Ureter (tissue), 1 donor: Measurements from ENCODE around the gene GIPC2. TPM values are rescaled to one million over a fixed set of nuclear protein-coding genes. Genes with fewer than 3 reads are reported as not detected.
"Not testable (repeated sequence)": the region's sequence is repeated elsewhere in the genome, so short reads cannot be mapped to it uniquely, and the experiment has no call there.

Experiments
- DNase-seq: peaks from one replicate; pipeline ENCODE4 v3.0.0-alpha.2; 2020; ENCODE audit warnings: low spot score
- total RNA-seq: library from RNA; stranded (reverse); gene quantifications from one replicate; pipeline ENCODE4 v1.2.4, GENCODE V29; 2023
- donor health status: DM: yes; HTN: yes; CAD: no.

GIPC2 gene
- total RNA-seq, 1 donor from 2014 or later: 3.1 TPM

DNA sequence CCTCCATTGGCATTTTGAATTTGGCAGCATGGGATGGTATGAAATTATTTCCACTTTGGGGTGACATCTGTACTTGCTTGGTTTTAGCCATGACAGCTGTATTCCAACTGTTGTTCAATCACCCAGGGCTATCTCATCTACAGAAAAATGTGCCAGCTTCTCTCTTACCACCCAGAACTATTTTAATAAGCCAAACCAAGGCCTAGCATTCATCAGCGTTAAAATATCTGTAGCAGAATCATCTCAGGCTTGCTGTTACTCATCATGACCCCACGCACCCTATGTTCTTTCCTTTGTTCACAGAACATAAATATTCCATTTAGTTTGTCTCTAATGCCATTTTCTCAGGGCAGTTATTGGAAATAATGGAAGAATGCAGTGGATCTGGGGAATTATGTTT is 49.8 kb downstream of the GIPC2 start:
- DNase-seq: no peak

DNA sequence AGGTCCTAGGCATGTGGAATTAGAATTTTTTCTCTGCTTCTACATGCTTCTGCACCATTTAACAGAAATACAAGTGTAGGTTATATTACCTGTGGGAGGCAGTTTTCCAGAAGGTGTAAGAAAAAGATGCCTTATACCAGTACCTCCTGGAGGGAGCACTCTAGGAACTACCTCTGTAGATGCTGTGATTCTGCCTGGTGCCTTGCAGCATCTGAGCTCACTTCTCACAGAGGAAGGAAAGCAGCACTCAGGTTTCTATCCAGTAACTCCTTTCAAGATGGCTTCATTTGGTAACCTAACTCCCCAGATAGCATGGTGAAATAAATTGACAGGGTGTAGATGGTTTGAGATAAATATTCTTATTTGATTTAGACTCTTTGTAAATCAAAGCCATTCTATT is 50.3 kb downstream of the GIPC2 start:
- no peak for DNase-seq

DNA sequence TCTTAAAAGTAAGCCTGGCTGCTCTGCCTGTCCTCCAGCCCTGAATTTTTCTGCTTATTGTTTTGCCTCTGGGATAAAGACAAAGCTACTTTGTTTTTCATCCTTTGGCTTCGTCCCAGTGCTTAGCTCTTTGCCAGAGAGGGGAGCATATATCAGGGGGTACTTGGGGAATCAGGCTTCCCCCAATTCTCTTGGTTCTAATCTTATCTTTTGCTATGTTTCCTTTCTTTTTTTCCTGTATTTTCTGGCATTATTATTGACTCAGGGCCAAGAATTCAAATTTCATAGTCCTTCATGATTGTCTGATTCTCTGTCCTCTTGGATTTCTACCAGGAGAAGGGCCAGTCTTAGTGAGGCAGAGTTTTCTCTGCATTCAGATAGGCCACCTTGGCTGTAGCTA is 51.2 kb downstream of the GIPC2 start:
- DNase-seq: no peak

DNA sequence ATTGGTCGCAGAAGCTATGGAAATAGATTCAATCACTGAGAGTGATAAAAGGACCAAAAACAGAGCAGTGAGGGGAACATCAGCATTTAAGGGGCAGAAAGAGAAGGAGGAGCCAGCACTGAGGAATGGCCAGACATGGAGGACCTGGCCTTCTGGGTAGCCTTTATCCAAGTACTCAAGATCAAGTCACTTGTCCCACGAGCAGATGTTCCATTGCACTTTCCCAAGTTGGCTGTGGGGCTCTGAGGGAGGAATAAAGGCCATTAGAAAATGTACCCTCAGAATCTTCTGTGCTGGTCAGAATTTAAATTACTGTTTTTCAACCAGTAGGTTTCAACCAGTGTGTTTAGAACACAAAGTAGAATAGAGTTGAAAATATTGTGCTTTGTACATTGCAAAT is 55.3 kb downstream of the GIPC2 start:
- DNase-seq: no peak

DNA sequence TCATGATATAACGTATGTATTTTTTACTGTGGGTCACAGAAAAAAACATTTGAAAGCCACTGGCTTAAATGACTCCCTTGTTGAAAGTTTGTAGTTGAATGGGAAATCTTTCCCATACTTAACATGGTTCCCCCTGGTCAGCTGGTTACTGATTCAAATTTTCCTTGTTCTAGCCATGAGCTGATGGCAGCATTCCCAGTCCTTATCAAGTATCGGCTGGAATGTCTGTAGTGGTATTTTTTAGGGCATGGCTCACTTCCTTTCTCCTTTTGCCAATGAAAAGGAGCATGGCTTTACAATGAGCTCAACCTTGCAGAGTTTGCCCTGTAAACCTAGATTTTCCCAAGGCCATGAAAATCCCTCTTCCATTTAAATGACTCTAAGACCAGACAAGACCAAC is 55.7 kb downstream of the GIPC2 start:
- DNase-seq: no peak

DNA sequence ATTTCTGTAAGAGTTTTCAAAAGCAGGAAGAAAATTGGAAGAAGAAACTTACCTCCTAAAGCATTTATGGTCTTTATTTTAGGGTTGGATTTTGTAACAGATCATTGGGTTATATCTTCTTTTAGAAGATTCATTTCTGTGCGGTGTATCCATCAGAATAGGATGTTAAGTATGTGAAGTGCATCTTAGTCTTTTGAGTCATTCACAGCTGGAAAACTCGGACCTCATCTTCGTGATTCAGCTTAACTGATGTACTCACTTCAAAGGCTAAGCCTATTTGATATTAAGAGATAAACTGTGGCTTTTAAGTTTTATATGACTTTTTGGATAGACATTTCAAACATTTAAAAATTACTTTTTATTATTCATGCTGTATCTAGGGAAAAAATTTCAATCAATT is 56.3 kb downstream of the GIPC2 start:
- no peak for DNase-seq

DNA sequence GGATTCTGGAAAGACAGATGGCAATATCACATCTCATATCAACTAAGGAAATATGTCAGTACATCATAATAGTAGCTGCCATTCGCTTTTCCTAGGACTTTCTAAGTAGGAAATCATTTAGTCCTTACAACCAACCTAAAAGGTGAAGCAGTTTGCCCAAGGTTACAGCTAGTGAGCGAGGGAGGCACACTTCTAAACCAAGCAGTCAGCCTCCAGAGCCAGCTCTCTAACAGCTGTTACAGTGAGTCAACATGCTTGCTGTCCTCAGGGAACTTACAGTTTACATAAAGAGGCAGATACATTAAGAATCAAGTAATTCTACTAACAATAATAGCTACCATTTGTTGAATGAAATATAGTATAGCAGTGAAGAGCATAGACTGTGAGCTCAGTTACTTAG is 57.1 kb downstream of the GIPC2 start:
- no peak for DNase-seq

DNA sequence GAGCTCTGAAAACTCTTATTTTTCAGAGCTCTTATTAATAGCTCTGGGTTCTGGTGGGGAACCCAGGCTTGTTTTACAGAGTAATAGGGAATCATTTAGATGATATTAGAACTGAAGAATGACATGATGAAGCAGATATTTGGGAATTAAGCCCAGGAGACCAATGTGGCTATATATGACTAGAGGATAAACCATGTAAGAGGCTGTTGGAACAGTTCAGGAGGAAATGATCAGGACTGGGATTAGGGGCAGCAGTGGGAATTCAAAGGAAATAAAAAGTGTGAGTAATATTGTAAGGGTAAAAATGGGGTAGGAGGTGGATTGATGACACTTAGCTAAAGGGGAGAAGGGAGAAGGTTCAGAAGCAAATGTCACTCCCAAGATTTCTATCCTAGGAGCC is 58.6 kb downstream of the GIPC2 start:
- DNase-seq: no peak

DNA sequence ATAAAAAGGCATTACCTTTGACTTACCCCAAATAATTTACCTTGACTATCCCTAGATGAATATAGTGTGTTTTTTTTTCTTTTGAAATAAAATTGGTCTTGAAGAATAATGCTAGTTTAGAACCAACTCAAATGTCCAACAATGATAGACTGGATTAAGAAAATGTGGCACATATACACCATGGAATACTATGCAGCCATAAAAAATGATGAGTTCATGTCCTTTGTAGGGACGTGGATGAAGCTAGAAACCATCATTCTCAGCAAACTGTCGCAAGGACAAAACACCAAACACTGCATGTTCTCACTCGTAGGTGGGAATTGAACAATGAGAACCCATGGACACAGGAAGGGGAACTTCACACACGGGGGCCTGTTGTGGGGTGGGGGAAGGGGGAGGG is 63.9 kb downstream of the GIPC2 start:
- not testable (repeated sequence) for DNase-seq

DNA sequence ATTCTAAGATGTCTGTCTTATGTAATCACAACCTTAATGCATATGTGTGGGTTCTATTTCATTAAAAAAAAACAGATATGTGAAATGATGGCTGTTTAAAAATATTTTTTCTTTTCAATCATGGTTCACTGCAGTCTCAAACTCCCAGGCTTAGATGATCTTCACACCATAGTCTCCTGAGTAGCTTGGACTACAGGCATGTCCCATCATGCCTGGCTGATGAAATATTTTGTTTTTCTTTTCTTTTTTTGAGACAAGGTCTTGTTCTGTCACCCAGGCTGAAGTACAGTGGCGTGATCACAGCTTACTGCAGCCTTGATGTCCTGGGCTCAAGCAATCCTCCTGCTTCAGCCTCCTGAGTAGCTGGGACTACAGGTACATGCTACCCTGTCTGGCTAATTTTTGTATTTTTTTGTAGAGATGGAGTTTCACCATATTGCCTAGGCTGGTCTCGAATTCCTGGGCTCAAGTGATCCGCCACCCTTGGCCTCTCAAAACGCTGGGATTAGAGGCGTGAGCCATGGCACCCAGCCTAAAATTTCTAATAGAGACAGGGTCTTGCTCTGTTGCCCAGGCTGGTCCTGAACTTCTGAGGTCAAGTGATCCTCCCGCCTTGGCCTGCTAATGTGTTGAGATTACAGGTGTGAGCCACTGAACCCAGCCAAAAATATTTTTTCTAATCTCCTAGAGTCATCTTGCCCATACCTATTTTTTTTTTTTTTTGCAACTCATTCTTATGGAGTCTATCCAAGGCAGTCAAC is 67.6 kb downstream of the GIPC2 start:
- no peak for DNase-seq

DNA sequence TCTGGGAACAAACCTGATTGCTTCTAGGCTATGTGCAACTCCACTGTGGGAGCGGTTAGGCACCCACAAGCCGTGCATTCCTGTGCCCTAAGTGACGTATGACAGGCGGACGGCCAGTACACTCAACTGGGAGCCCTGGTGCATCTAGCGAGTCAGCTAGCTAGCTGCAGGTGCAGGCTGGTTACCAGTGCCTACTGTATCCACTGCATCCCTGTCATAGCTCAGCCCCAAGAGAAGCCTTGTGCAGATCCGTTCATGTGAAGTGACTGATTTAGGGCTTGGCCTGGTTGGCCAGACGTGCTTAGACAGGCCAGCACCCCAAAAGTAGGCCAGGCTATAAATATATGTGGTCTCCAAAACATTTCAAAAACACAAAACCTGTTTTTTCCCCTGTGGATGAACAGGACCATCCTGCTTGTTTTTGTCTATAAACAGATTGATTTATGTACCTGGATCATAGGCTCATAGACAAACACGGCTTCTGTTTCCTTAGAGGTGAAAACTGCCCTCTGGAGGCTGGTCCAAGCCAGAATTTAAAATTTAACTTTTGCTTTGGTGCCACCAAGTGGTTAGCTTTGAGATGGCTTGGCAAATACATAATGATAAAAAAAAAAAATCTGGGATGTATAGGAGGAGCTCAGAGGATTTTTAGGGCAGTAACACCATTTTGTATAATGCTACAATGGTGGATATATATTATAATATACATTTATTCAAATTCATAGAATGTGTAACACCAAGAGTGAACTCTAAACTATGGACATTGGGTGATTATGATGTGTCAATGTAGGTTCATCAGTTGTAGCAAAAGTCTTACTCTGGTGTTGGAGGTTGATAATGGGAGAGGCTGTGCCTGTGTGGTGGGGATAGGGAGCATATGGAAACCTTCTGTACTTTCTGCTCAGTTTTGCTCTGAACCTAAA is 68.5 kb downstream of the GIPC2 start:
- peak; percentile 61 for DNase-seq

DNA sequence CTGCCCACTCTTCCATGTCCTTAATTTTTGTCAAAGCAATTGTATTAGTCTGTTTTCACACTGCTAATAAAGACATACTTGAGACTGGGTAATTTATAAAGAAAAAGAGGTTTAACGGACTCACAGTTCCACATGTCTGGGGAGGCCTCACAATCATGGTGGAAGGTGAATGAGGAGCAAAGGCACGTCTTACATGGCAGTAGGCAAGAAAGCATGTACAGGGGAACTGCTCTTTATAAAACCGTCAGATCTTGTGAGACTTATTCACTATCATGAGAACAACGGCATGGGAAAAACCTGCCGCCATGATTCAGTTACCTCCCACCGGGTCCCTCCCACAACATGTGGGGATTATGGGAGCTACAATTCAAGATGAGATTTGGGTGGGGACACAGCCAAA is 74.7 kb downstream of the GIPC2 start:
- DNase-seq: not testable (repeated sequence)

DNA sequence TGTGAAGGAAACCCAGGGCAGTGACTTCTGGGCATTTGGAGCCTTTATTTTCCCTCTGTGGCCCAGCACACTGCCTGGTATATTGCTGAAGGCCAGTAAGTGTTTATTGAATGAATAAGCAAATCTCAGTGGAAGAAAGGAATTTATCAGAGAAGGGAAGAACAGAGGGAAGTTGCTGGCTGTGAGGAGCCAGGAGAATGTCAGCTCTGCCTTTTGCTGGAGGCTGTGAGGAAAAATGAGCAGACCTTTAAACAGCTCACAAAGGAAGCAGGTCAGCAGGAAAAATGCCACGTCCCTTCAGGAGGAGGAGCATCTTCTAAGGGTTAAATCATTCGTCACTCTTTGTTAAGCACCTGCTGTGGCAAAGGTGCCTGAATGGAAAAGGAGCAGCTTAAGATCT is 75.9 kb downstream of the GIPC2 start:
- DNase-seq: no peak

DNA sequence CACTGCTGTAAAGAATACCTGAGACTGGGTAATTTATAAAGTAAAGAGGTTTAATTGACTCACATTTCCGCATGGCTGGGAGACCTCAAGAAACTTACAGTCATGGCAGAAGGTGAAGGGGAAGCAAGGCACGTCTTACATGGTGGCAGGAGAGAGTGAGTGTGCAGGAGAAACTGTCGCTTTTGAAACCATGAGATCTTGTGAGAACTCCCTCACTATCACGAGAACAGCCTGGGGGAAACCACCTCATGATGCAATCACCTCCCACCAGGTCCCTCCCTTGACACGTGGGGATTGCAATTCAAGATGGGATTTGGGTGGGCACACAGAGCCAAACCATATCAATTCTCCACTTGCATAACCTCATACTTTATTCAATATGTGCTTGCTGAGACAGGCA is 76.6 kb downstream of the GIPC2 start:
- no peak for DNase-seq

DNA sequence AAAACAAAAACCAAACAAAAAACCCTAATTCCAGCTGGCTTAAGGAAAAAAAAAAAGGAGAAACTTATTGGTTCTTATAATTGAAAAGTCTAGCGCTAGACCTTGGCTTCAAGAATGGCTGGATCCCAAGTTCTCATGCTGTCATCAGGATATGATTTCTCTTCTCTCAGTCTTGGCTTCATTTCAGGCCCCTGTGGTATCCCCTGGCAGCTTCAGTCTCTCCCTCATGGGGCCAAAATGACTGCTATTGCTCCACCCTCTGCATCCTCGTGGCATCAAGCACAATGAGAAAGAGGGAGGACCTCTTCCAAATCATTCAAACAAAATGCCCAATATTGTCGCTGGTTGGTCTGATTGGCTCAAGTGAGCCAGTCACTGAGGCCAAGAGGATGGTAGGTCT is 80.7 kb downstream of the GIPC2 start:
- DNase-seq: no peak

DNA sequence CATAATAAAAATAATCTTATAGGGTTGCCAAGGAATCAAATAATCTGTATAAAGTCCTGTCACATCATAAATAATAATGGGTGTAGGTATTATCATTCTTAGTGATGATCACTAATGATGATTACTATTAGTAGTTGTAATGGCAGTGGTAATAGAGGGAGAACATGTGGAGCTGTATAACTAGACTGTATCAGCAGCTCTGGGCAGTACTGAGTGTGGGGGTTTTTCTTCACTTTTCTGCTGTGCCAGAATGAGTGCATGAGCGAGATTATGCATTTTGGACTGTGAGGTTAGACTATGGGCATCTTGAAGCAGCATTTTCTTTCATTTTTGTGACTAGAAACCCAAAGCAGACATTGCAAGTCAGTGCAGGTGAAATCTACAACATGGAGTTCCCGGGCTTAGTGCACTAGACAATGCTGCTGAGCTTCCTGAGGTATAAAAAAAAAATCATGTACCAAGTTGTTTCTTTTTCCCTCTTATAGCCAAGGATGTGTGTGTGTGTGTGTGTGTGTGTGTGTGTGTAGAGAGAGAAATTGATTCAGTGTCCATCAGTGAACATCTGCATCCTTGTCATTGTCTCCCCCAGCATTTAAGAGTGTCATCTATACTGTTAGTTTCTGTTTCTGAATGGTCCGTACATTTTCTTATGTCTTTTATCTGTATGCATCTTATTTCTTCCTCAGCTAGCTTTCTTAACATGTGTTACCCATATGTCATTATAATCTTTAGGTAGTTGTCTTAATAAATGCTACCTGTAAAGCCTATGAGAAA is 86.6 kb downstream of the GIPC2 start:
- DNase-seq: no peak

DNA sequence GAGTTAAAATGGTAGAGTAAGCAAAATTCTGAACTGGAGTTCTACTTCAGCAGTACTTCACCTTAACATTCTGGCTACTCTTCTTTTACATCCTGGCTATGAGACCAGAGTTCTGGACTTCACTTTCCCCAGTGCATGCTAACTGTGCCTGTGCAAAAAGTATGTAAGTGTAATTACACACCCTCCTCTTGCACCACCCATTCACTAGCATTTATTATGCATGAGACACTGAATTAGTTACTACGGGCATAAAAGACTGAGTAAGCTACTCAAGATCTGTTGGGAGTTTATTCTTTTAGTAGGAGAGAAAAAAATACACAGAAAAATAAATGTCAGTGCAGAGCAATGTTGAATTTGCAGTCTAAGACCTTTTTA is 87.2 kb downstream of the GIPC2 start:
- no peak for DNase-seq

DNA sequence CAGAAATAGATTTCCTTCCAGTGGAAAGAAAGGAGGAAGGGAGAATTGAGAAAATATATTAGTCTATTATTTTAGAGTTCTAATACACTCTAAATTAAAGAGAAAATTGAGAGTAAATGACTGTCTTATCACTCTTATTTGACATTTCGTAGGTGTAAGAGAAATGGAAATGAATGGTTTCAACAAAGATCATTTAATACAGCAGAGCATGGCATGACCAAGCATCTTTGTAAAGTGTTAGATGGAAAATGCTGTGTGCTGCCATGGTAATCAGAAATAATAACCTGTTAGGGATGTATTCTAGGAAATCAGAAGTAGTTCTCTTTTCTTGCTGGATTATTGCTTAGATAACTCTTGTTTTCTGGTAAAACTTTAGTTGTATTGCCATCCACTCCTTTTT is 90.9 kb downstream of the GIPC2 start:
- DNase-seq: no peak

DNA sequence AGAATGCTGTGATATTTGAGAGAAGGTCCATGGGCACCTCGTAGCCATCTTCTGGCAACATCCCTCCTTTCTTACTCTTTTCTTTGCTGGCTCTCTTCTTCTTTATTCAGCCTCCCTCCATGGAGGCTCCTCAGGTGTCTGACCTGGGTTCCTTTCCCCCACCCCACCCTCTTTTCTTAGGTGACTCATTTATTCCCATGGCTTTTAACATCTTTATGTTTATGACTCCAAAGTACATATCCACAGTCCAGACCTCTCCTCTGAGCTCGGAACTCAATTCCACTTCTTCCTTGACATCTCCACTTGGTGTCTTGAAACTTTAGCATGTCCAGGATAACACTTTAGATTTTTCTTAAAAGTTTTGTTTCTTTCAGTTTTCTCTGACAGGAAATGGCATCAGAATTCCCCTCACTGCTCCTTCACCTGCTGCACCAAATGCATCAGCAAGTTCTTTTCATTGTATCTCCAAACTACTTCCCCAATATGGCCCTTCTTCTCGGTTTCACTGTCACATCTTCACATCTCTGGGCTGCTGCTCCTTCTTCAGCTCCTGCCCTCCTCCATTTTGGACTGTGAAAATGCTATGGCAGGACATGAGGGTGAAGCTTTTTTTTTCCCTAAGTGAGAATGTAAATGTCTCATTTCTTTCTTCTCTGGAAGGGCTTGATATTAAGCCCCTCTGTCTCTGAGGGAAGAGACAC is 95.9 kb downstream of the GIPC2 start:
- DNase-seq: no peak

DNA sequence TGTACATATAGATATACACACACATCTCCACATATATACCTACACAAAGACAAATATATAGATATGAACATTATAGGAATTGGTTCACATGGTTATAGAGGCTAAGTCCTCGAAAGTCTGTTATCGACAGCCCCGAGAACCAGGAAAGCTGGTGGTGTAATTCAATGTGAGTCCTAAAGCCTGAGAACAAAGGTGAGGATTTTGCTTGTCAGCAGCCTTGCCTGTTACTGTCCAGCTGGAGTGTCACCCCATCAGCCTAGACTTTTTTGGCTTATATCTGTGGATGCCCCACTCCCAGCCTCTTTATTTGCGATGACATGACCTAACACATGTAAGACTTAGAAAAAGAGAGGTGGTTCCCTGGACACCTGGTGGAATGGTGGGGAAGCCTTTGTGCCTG is 97.0 kb downstream of the GIPC2 start:
- DNase-seq: no peak

DNA sequence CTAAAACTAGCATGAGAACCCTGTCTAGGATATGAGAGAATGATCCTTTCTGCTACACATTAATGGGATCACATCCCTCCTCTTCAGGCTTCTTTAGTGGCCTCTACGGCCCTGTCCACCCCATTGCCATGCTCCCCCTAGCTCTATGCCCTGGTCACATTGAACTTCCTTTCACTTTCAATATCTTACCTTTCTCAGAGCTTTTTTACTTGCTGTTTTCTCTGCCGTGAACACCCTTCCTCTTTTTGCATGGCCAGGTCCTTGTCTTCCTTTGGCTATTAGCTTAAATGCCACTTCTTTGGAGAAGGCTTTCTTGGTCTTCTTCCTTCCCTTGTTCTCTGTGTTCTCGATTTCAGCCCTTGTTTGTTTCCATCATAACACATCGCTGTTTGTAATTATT is 97.4 kb downstream of the GIPC2 start:
- DNase-seq: no peak

DNA sequence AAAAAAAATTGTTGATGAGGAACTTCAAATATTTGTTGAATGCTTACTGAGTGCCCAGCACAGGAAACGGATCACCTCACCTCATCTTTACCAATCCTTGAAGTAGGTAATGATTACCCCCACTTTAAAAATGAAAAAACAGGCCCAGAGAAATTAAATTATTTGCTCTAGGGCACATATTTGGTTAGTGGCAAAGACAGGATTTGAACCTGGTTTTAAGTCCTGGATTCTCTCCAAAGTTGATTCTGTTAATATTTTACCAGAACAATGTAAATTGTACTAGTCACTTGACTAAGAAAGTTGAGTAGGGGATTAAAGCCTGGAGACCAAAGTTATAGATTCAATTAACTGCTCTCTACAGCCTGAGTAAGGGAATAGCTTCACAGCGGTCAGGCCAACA is 97.9 kb downstream of the GIPC2 start:
- no peak for DNase-seq
